Activated naive CD8-positive, alpha-beta T cell treated with anti-CD3 and anti-CD28 coated beads, Interleukin-2, amount 10 ng/mL, durations not matched to agents 7 days and 5 days (primary cell): ENCODE data around the gene MPZL1. TPM values are rescaled to one million over a fixed set of nuclear protein-coding genes. Genes with fewer than 3 reads are reported as not detected.
A peak's percentile ranks its signal among the peaks of the same experiment; 100 is the strongest.

Source experiments
- ATAC-seq: fragments of 150-1000 bp; cut with Tn5 transposase; one replicate; pipeline ENCODE4 v1.10.0; 2021; ENCODE audit warnings: low read depth, moderate library complexity
- POLR2A ChIA-PET: fragments of 350-600 bp; sonication (Branson Sonifier 250); formaldehyde crosslinking; loops from one replicate; lab custom pipeline; 2021; ENCODE audit warnings: antibody characterized with exemption; lab: Charles Lee
- DNase-seq: peaks from one replicate; pipeline ENCODE4 v3.0.0; 2021
- H3K27ac Mint-ChIP-seq: one replicate; pipeline ENCODE4 v1.8.0; 2022; ENCODE audit warnings: mild to moderate bottlenecking, mixed read lengths
- H3K27me3 Mint-ChIP-seq: one replicate; pipeline ENCODE4 v1.8.0; 2022; ENCODE audit warnings: mild to moderate bottlenecking, moderate library complexity, mixed read lengths
- H3K36me3 Mint-ChIP-seq: one replicate; pipeline ENCODE4 v1.8.0; 2021; ENCODE audit warnings: mild to moderate bottlenecking, mixed read lengths
- H3K4me1 Mint-ChIP-seq: one replicate; pipeline ENCODE4 v1.8.0; 2021; ENCODE audit warnings: mixed read lengths
- H3K4me3 Mint-ChIP-seq: one replicate; pipeline ENCODE4 v1.8.0; 2022; ENCODE audit warnings: mild to moderate bottlenecking, moderate library complexity, mixed read lengths
- H3K9me3 Mint-ChIP-seq: one replicate; pipeline ENCODE4 v1.8.0; 2021; ENCODE audit warnings: mixed read lengths
- total RNA-seq, 2 experiments: library from RNA; stranded (reverse); gene quantifications; one replicate each; pipeline ENCODE4 v1.2.3, GENCODE V29; 2021

Gene MPZL1
- 1 to 10 TPM; 8.5 to 9.3 TPM for total RNA-seq

DNA sequence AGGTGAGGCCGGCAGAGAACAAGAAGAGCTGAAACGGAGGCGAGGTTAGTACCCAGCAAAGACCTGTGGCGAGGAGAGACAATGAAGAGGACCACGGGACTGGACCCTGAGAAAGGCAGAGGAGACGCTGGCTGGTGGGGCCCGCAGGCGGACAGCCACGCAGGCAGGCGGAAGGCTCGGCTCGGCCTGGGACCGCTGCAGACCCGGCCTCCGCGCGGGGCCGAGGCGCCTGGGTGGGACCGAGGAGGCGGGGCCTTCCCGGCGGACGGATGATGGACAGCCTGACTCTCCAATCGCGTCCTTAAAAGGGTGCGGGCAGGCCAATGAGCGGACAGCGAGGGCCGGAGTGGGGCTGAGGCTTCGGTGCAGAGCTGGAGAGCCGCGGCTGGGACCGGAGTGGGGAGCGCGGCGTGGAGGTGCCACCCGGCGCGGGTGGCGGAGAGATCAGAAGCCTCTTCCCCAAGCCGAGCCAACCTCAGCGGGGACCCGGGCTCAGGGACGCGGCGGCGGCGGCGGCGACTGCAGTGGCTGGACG is at the start of gene MPZL1:
TSS of gene MPZL1 (plus strand) at position 366 of the 535 bp plus-strand sequence. CDS start 170 bp downstream, outside the sequence.
- ATAC-seq (peak; percentile 97), DNase-seq (peak; percentile 92)
- Mint-ChIP-seq H3K4me1 (peaks cover 43% of the 10 kb centered on the region), H3K4me3 (peak within 1 kb of the TSS; percentile 96), H3K9me3 (no peaks in the 10 kb centered on the region), H3K27ac (peak within 1 kb of the TSS; percentile 90), H3K27me3 (peaks cover 2% of the 10 kb centered on the region), H3K36me3 (peaks cover 7% of the 10 kb centered on the region)
- POLR2A ChIA-PET, result interaction anchor here (1.0 kb wide), 1 partner anchor 361 kb away, joined by 3 read pairs; no protein-coding TSS in a partner anchor

DNA sequence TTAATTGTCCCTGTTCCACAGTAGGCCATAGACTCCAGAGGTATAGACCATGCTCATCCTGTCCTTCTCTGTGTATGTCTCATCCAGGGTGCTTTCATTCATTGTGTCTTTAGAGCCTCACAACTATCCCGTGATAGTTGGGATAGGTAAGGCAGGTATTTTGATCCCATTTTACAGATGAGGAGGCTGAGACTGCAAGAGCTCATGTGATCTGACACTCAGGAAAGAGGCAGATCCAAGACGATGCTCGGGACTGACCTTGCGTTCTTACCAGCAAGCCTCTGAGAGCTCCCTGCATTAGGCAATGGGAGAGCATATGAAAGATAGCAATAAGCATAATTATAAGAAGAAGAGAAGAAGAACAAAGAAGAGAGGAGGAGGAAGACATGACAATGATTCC is 49.0 kb upstream of the MPZL1 start:
- Mint-ChIP-seq H3K9me3 (no peaks in the 10 kb centered on the region), H3K4me3 (no peak overlapping the region), H3K27ac (peak overlapping the region; percentile 39), H3K36me3 (peaks cover 64% of the 10 kb centered on the region), H3K27me3 (no peaks in the 10 kb centered on the region), H3K4me1 (peaks cover 36% of the 10 kb centered on the region)
- ATAC-seq (no peak), DNase-seq (no peak)
- POLR2A ChIA-PET, result interaction anchor here (1.4 kb wide), 1 partner anchor 22 kb away, joined by 4 read pairs; no protein-coding TSS in a partner anchor

DNA sequence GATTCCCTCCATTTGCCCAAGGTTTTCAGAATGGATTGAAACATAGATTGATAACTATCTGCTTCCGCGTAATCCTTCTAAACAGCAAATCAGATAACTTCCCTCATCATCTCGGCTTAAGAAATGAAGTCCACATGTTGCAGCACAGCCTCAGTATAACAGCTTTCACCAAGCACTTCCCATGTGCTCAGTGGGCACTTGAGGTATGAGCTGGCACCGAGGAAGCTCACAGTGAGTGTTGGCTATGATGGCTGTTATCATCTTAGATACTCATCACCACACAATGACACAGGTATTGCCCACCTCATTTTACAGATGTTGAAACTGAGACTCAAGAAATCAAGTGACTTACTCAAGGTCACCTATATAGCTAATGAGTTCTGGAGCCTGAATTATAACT is 48.5 kb upstream of the MPZL1 start:
- H3K36me3 Mint-ChIP-seq, result peaks cover 63% of the 10 kb centered on the region
- no peak for ATAC-seq
- H3K27ac Mint-ChIP-seq, result peak overlapping the region; percentile 13

DNA sequence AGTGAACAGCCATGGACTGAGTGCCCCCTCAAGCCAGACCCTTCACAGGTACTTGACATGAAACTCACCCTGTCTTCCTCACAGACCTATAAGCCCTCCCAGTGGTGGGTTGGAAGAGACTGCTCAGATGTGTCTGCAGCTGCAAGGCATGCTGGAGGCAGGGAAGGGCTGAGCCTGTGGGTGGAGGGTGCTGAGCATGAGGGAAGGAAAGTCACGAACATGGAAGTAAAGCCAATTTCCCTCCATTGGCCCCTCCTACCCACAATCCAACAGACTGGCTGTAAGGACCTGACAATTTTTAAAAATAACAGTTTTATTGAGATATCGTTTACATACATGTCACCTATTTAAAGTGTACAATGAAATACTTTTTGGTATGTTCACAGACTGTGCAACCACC is 47.6 kb upstream of the MPZL1 start:
- Mint-ChIP-seq H3K9me3 (no peaks in the 10 kb centered on the region), H3K27ac (no peak overlapping the region), H3K4me3 (no peak overlapping the region), H3K36me3 (peaks cover 56% of the 10 kb centered on the region), H3K27me3 (no peaks in the 10 kb centered on the region), H3K4me1 (peaks cover 29% of the 10 kb centered on the region)
- ATAC-seq (no peak), DNase-seq (no peak)
- POLR2A ChIA-PET, result no interaction called here

More for the DNA sequence above, 48.5 kb upstream of the MPZL1 start:
- no peak overlapping the region for H3K4me3 Mint-ChIP-seq
- no peaks in the 10 kb centered on the region for H3K27me3 Mint-ChIP-seq
- DNase-seq, result no peak
- H3K4me1 Mint-ChIP-seq, result peaks cover 35% of the 10 kb centered on the region
- POLR2A ChIA-PET, result no interaction called here
- no peaks in the 10 kb centered on the region for H3K9me3 Mint-ChIP-seq

DNA sequence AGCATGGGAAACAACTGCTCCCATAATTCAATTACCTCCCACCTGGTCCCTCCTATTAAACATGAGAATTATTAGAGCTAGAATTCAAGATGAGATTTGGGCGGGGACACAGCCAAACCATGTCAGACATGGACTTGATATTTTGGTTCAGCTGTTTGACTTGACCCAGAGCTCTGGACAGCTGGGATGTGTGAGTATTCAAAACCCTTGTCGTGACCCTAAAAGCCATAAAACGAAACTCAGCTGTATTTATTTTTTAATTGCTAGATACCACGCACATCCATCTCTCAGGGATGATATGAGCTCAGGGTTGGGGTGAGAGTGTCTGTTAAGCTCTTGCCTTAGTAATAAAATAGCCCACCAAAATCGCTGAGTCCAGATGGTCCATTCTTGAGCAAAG is 46.3 kb upstream of the MPZL1 start:
- Mint-ChIP-seq H3K36me3 (peaks cover 52% of the 10 kb centered on the region), H3K4me3 (no peak overlapping the region), H3K9me3 (no peaks in the 10 kb centered on the region), H3K4me1 (peaks cover 27% of the 10 kb centered on the region), H3K27ac (no peak overlapping the region), H3K27me3 (no peaks in the 10 kb centered on the region)
- POLR2A ChIA-PET, result no interaction called here
- ATAC-seq (no peak), DNase-seq (no peak)

DNA sequence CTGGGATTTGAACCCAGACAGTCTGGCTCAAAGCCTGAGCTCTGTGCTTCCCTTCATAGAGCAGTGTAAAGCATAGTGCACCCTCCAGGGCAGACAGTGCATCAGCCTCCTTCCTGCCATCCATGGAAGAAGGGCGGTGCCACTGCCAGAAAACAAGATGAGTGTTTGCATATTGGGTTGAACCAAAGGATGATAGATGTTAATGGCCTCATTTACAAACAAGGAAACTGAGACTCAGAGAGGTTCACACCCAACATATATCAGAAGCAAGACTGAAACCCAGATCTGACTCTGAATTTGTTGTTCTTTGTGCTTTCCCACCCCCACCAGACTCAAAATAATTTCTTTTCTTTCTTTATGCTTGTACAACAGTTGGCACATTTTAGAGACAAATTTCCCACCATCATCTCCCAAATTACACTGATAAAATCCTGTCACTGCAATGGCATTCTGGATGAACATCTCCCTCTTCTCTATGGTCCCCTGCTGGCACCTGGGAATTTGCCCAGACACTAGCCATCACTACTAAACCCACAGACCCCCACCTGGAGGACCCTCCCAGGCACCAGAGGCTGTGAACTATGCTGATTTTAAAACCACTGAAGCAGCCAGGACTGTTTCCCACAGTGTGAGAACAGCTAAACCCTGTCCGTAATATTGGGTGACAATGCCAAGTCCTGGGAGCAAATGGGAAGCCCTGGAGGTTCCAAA is 45.4 kb upstream of the MPZL1 start:
- Mint-ChIP-seq H3K9me3 (no peaks in the 10 kb centered on the region), H3K27ac (no peak overlapping the region), H3K4me1 (peaks cover 25% of the 10 kb centered on the region), H3K4me3 (no peak overlapping the region), H3K36me3 (peaks cover 45% of the 10 kb centered on the region), H3K27me3 (no peaks in the 10 kb centered on the region)
- POLR2A ChIA-PET, result interaction anchor here (0.7 kb wide), 1 partner anchor 128 kb away, joined by 5 read pairs; no protein-coding TSS in a partner anchor
- no peak for ATAC-seq
- no peak for DNase-seq

DNA sequence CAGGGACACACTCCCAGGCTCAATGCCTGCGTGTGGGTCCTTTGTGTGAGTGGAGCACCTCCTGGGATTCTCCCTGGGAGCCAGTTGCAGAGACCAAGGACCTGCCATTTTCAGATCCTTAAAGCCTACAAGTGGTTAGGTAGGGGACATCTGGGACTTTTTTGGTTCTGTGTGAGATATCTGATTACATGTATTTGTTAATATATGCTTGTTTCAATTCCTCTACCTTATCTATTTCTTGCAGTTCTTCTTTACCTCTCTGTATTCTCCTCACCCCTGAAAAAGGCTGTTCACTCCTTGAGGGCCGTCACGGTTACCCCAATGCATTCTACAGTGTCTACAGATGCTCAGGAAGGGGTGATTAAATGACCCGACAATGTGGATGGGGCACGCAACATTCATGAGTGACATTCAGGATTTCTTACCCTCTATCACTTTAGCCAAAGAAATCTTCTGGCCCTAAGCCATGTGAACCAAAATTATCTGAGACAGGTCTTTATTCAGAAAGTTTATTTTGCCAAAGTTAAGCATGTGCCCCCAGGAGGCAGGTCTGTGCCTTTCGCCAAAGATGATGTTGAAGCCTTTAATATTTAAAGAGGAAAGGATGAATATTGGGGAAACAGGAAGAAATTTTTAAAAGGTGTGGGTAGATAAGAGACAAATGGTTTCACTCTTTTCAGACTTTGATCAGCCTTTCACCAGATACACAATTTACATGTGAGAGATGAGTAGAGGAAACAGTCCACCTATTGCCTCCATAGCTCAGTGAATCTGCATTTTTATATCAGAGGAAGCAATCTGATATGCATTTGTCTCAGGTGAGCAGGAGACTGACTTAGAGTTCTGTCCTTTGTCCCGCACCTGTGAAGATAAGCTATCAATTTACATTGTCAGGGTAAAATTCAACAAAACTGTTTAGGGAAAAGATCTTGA is 44.6 kb upstream of the MPZL1 start:
- POLR2A ChIA-PET, result interaction anchor here (0.7 kb wide), 1 partner anchor 129 kb away, joined by 5 read pairs; no protein-coding TSS in a partner anchor
- Mint-ChIP-seq H3K27me3 (no peaks in the 10 kb centered on the region), H3K9me3 (no peaks in the 10 kb centered on the region), H3K27ac (peak overlapping the region; percentile 14), H3K4me1 (peaks cover 18% of the 10 kb centered on the region), H3K4me3 (no peak overlapping the region), H3K36me3 (peaks cover 41% of the 10 kb centered on the region)
- ATAC-seq (no peak), DNase-seq (no peak)

DNA sequence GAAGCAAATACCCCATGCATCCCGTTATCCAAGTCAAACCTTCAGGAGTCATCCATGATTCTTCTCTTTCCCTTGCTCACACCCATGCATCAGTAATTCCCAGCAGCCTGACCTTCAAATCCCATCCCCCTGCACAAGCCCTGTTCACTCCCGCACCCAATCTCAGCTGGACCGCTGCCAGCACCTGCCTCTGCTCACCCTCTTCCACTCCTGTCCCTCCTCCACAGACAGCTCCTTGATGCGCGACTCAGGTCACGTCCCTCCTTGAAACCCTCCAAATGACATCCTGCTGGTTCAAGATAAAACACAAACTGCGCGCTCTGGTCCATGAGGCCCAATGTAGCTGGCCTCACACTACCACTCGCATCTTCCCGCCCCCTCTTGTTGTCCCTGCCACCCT is 43.4 kb upstream of the MPZL1 start:
- Mint-ChIP-seq H3K4me3 (no peak overlapping the region), H3K27ac (no peak overlapping the region), H3K9me3 (no peaks in the 10 kb centered on the region), H3K27me3 (no peaks in the 10 kb centered on the region), H3K4me1 (peaks cover 13% of the 10 kb centered on the region), H3K36me3 (peaks cover 33% of the 10 kb centered on the region)
- DNase-seq, result no peak
- no peak for ATAC-seq
- POLR2A ChIA-PET, result no interaction called here

DNA sequence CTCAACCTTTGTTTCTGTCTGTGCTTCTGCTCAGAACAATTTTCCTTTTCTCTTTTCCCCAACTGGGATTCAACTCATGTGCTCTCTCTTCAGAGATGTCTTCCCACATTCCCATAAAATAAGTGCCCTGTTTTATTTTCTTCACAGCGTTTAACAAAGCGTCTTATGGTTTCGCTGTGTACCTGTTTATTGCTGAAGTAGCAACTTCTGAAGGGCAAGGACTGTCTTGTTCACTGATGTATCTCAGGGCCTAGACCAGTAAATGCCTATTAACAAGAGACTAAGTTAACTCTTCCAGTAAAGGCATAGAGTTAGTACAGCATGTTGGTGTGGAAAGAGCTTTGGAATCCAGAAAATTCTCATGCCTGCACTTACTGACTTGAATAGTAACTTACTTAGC is 42.9 kb upstream of the MPZL1 start:
- POLR2A ChIA-PET, result no interaction called here
- Mint-ChIP-seq H3K4me1 (peaks cover 10% of the 10 kb centered on the region), H3K27me3 (no peaks in the 10 kb centered on the region), H3K36me3 (peaks cover 29% of the 10 kb centered on the region), H3K27ac (no peak overlapping the region), H3K9me3 (no peaks in the 10 kb centered on the region), H3K4me3 (no peak overlapping the region)
- no peak for DNase-seq
- ATAC-seq, result no peak

DNA sequence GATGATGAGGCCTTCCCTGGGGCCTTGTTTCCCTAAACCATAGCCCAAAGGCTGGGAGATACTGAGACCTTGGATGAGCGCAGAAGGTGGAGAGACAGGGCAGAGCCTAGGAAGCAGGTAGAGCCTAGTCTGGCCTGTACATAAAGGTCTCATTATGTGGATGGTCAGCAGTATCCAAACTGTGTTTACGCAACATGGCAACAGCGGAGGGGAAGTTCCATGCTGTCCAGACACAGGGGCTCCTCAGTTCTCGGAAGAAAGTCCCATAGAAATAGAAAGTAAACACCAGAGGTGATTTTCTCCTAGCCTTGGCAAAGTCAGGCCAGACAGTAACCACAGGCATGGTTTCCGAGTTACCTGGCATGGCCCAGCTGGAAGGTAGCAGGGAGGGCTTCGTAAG is 42.1 kb upstream of the MPZL1 start:
- no peak for DNase-seq
- Mint-ChIP-seq H3K9me3 (no peaks in the 10 kb centered on the region), H3K36me3 (peaks cover 27% of the 10 kb centered on the region), H3K4me3 (no peak overlapping the region), H3K27ac (no peak overlapping the region), H3K27me3 (no peaks in the 10 kb centered on the region), H3K4me1 (peaks cover 11% of the 10 kb centered on the region)
- POLR2A ChIA-PET, result no interaction called here
- no peak for ATAC-seq

DNA sequence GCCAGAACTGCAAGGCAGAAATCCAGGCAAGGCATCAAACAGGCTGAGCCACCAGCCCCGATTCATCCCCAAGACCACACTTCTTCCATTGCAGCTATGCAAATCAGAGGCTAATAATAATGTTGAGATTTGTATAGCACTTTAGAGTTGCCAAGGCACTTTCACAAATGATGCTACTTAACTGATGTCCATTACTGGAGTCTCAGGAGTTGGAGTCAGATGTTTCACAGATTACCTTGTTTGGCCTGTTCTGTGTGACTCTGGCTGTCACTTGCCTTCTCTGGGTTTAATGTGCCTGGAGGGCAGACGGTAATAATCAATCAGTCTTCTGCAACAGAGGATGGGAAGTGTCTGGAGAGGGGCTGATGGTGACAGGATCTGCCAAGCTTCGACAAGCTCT is 40.8 kb upstream of the MPZL1 start:
- Mint-ChIP-seq H3K9me3 (no peaks in the 10 kb centered on the region), H3K4me1 (peaks cover 11% of the 10 kb centered on the region), H3K27ac (no peak overlapping the region), H3K4me3 (no peak overlapping the region), H3K36me3 (peaks cover 29% of the 10 kb centered on the region), H3K27me3 (no peaks in the 10 kb centered on the region)
- DNase-seq (no peak), ATAC-seq (no peak)
- POLR2A ChIA-PET, result no interaction called here

DNA sequence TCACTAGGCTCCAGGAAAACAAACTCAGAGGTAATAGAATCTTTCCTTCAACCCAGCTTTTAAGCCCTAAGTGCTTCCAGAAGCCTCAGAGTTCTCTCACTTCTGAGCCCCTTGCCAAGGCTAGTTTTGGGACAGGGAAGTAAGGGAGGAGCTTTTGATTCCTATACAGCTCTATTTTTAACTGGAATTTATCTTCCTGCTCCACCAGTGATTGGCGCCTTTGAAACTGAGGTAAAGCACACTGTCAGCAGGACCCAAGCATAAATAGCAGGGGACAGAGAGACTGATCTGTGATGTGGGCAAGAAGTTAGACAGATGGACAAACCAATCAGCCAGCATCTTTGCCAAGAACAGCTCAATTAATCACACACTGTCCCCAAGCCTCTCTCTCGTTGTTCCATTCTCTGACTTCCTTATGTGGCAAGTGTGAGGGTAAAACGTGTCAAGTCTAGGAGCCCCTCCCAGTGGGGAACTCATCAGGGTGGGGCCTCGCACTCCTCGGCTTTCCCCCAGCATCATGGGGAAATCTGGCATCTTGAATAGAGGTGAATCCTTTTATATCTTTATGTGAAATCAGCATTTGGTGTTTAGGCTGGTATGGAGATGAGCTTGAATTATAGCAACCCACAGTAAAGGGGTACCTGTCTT is 40.2 kb upstream of the MPZL1 start:
- ATAC-seq (no peak), DNase-seq (no peak)
- Mint-ChIP-seq H3K27ac (no peak overlapping the region), H3K4me3 (no peak overlapping the region), H3K36me3 (peaks cover 25% of the 10 kb centered on the region), H3K4me1 (peaks cover 11% of the 10 kb centered on the region), H3K9me3 (no peaks in the 10 kb centered on the region), H3K27me3 (no peaks in the 10 kb centered on the region)
- POLR2A ChIA-PET, result no interaction called here

DNA sequence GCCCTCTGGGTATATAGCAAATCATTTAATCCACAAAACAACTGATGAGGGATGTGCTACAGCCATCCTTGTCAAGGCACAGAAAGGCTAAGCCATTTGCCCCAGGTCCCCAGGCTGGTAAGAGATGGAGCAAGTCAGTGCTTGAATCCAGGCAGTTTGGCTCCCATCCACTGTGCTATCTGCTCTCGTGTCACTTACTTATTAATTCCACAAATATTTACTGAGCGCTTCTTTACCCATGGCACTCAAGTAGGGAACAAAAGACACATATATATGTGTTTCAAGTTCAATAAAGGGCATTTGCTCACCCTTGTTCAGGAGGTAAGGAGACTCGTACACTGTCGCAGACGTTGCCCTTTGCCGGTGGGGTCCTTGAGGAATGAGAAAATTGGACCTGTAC is 38.6 kb upstream of the MPZL1 start:
- ATAC-seq, result no peak
- POLR2A ChIA-PET, result no interaction called here
- H3K27me3 Mint-ChIP-seq, result no peaks in the 10 kb centered on the region
- H3K36me3 Mint-ChIP-seq, result peaks cover 19% of the 10 kb centered on the region
- H3K4me3 Mint-ChIP-seq, result no peak overlapping the region
- no peak for DNase-seq
- H3K4me1 Mint-ChIP-seq, result peaks cover 6% of the 10 kb centered on the region
- peak overlapping the region; percentile 27 for H3K27ac Mint-ChIP-seq
- no peaks in the 10 kb centered on the region for H3K9me3 Mint-ChIP-seq
